GM23338 (cell line): ENCODE measurements around the gene SBF2. TPM values are rescaled to one million over a fixed set of nuclear protein-coding genes. Genes with fewer than 3 reads are reported as not detected.

Experiments
- ATAC-seq: fragments of 200-7000 bp; cut with Tn5 transposase; 3 replicates; pipeline ENCODE4 v1.9.1; 2020
- DNase-seq: peaks from one replicate; pipeline ENCODE4 v3.0.0-alpha.2; 2015; ENCODE audit warnings: low spot score
- H2AFZ ChIP-seq: fragments of 200-600 bp; sonication (generic); 2 replicates; pipeline ENCODE4 v1.8.0; 2016; ENCODE audit warnings: antibody characterized with exemption, mild to moderate bottlenecking, moderate library complexity
- H3F3A ChIP-seq: fragments of 200-600 bp; sonication (generic); replicated peaks from 2 replicates; pipeline ENCODE4 v1.8.0; 2017; ENCODE audit warnings: antibody characterized with exemption, mixed run types, low read depth
- H3K27ac ChIP-seq: fragments of 200-600 bp; sonication (generic); 2 replicates; pipeline ENCODE4 v1.6.1; 2016; ENCODE audit warnings: low read depth
- H3K27me3 ChIP-seq: fragments of 200-600 bp; sonication (generic); 2 replicates; pipeline ENCODE4 v1.8.0; 2016; ENCODE audit warnings: mild to moderate bottlenecking, mixed run types, moderate library complexity; ENCODE audit not compliant: insufficient read depth
- H3K36me3 ChIP-seq: fragments of 200-600 bp; sonication (generic); 2 replicates; pipeline ENCODE4 v1.8.0; 2016; ENCODE audit warnings: mild to moderate bottlenecking; ENCODE audit not compliant: insufficient read depth
- H3K4me1 ChIP-seq: fragments of 200-600 bp; sonication (generic); 2 replicates; pipeline ENCODE4 v1.8.0; 2016; ENCODE audit warnings: mild to moderate bottlenecking, moderate library complexity; ENCODE audit not compliant: insufficient read depth
- H3K4me2 ChIP-seq: fragments of 200-600 bp; sonication (generic); 2 replicates; pipeline ENCODE4 v1.7.1; 2017; ENCODE audit warnings: mixed run types
- H3K4me3 ChIP-seq: fragments of 200-600 bp; sonication (generic); 2 replicates; pipeline ENCODE4 v1.6.1; 2016; ENCODE audit warnings: mixed run types
- H3K79me2 ChIP-seq: fragments of 200-600 bp; sonication (generic); replicated peaks from 2 replicates; pipeline ENCODE4 v1.8.0; 2017; ENCODE audit warnings: mild to moderate bottlenecking; ENCODE audit not compliant: insufficient read depth
- H3K9me2 ChIP-seq: fragments of 200-600 bp; sonication (generic); 2 replicates; pipeline ENCODE4 v1.8.0; 2017; ENCODE audit not compliant: insufficient read depth
- H4K20me1 ChIP-seq: fragments of 200-600 bp; sonication (generic); replicated peaks from 2 replicates; pipeline ENCODE4 v1.8.0; 2017; ENCODE audit warnings: mild to moderate bottlenecking; ENCODE audit not compliant: insufficient read depth
- H3K27ac Mint-ChIP-seq: 2 replicates; pipeline ENCODE4 v1.8.0; 2020; ENCODE audit warnings: inconsistent platforms, mild to moderate bottlenecking, moderate library complexity, mixed read lengths
- H3K27me3 Mint-ChIP-seq: 3 replicates; pipeline ENCODE4 v1.8.0; 2022; ENCODE audit warnings: low read depth, mild to moderate bottlenecking, moderate library complexity, mixed read lengths, inconsistent platforms; ENCODE audit not compliant: insufficient read depth, poor library complexity
- H3K36me3 Mint-ChIP-seq: 3 replicates; pipeline ENCODE4 v1.8.0; 2021; ENCODE audit warnings: low read depth, mild to moderate bottlenecking, inconsistent platforms, moderate library complexity, mixed read lengths
- H3K4me1 Mint-ChIP-seq: 3 replicates; pipeline ENCODE4 v1.8.0; 2020; ENCODE audit warnings: mild to moderate bottlenecking, inconsistent platforms, mixed read lengths
- H3K4me3 Mint-ChIP-seq: 3 replicates; pipeline ENCODE4 v1.8.0; 2021; ENCODE audit warnings: moderate library complexity, mild to moderate bottlenecking, inconsistent platforms, mixed read lengths
- H3K9me3 Mint-ChIP-seq: 3 replicates; pipeline ENCODE4 v1.8.0; 2020; ENCODE audit warnings: moderate library complexity, mild to moderate bottlenecking, inconsistent platforms, mixed read lengths
- CREB1 ChIP-seq: fragments of 250-450 bp; sonication (Bioruptor Pico); IDR thresholded peaks from 2 replicates; pipeline ENCODE4 v1.5.0; 2020; ENCODE audit warnings: low read depth, mild to moderate bottlenecking, moderate library complexity
- CTCF ChIP-seq, 2 experiments: fragments of 200-600 bp in 1 of 2; sonication (generic) in 1 of 2; conservative IDR thresholded peaks; 2 replicates each; pipeline versions ENCODE4 v1.5.1 to v1.6.1; 2016 to 2017; ENCODE audit warnings: antibody characterized with exemption in 2 of 2, low read depth in 2 of 2, mild to moderate bottlenecking in 2 of 2, moderate library complexity in 1 of 2
- ETS1 ChIP-seq: IDR thresholded peaks from 2 replicates; pipeline ENCODE4 v1.6.1; 2016; ENCODE audit warnings: antibody characterized with exemption
- EZH2 ChIP-seq: fragments of 200-600 bp; sonication (generic); IDR thresholded peaks from one replicate; pipeline ENCODE4 v1.8.0; 2017; ENCODE audit warnings: antibody characterized with exemption, mild to moderate bottlenecking, low read depth; ENCODE audit not compliant: unreplicated experiment
- JUNB ChIP-seq: IDR thresholded peaks from one replicate; pipeline ENCODE4 v1.6.1; 2016; ENCODE audit warnings: antibody characterized with exemption; ENCODE audit not compliant: unreplicated experiment
- NANOG ChIP-seq: IDR thresholded peaks from 2 replicates; pipeline ENCODE4 v1.6.1; 2016; ENCODE audit warnings: antibody characterized with exemption, borderline replicate concordance
- POLR2AphosphoS5 ChIP-seq: IDR thresholded peaks from 2 replicates; pipeline ENCODE4 v1.6.1; 2016; ENCODE audit warnings: antibody characterized with exemption, low read depth
- REST ChIP-seq: IDR thresholded peaks from one replicate; pipeline ENCODE4 v1.6.1; 2018; ENCODE audit warnings: antibody characterized with exemption; ENCODE audit not compliant: unreplicated experiment
- STAT1 ChIP-seq: IDR thresholded peaks from one replicate; pipeline ENCODE4 v1.6.1; 2016; ENCODE audit warnings: antibody characterized with exemption; ENCODE audit not compliant: unreplicated experiment
- ZNF114 ChIP-seq: fragments of 250-450 bp; sonication (Bioruptor Pico); IDR thresholded peaks from 2 replicates; pipeline ENCODE4 v1.5.0; 2020; ENCODE audit warnings: mild to moderate bottlenecking, moderate library complexity
- ZNF331 ChIP-seq: fragments of 250-450 bp; sonication (Bioruptor Pico); IDR thresholded peaks from 2 replicates; pipeline ENCODE4 v1.5.0; 2020; ENCODE audit warnings: low read depth, mild to moderate bottlenecking, moderate library complexity
- polyA plus RNA-seq: library from polyadenylated mRNA; unstranded; fragments of >200 nt; fragmentation: Nextera tagmentation; extraction: Ambion mirVana; gene quantifications from 2 replicates; pipeline ENCODE4 v1.2.1, GENCODE V29; 2016
- total RNA-seq: library from RNA; depleted of rRNA; stranded (reverse); fragments of >200 nt; shearing (Covaris generic); gene quantifications from 2 replicates; pipeline ENCODE4 v1.2.3, GENCODE V29; 2014

The SBF2 gene
- total and polyA plus RNA-seq, 2 experiments from 2014 or later = 25.6 to 53.5 TPM

GRCh38 chr11:10149553-10149952 is 144.5 kb downstream of the SBF2 start:
- Histone ChIP-seq H3K27ac (no peak overlapping the region), H3K79me2 (peaks cover 27% of the 10 kb centered on the region), H3K36me3 (no peaks in the 10 kb centered on the region), H3K4me1 (peaks cover 7% of the 10 kb centered on the region; the same call in 1 of the 2 replicates), H3K4me3 (no peak overlapping the region), H3K27me3 (no peaks in the 10 kb centered on the region), H3F3A (no peaks in the 10 kb centered on the region), H3K9me2 (no peaks in the 10 kb centered on the region), H4K20me1 (no peaks in the 10 kb centered on the region), H2AFZ (no peak overlapping the region), H3K4me2 (no peak overlapping the region)
- ATAC-seq (no peak), DNase-seq (no peak)
- Mint-ChIP-seq H3K9me3 (peaks cover 4% of the 10 kb centered on the region; the same call in 2 of the 3 replicates), H3K27me3 (no peaks in the 10 kb centered on the region), H3K36me3 (peaks cover 5% of the 10 kb centered on the region; the same call in 1 of the 3 replicates), H3K4me3 (no peak overlapping the region), H3K4me1 (peaks cover 4% of the 10 kb centered on the region; the same call in 2 of the 3 replicates), H3K27ac (no peak overlapping the region)
- TF ChIP-seq CREB1 (CRISPR knock-in tag) (no peak), STAT1 (no peak), EZH2 (no peak)

- H3K27me3 Mint-ChIP-seq = no peaks in the 10 kb centered on the region
- Histone ChIP-seq H3K9me2 (no peaks in the 10 kb centered on the region), H3K36me3 (no peaks in the 10 kb centered on the region), H3K79me2 (peaks cover 27% of the 10 kb centered on the region; the same call in 1 of the 2 replicates), H3K27me3 (no peaks in the 10 kb centered on the region), H4K20me1 (no peaks in the 10 kb centered on the region), H3K4me3 (no peak overlapping the region), H3K27ac (no peak overlapping the region), H2AFZ (no peak overlapping the region), H3K4me1 (no peaks in the 10 kb centered on the region), H3F3A (no peaks in the 10 kb centered on the region), H3K4me2 (no peak overlapping the region)
- peaks cover 5% of the 10 kb centered on the region; the same call in 1 of the 3 replicates for H3K36me3 Mint-ChIP-seq
- H3K4me3 Mint-ChIP-seq = no peak overlapping the region
- ATAC-seq = no peak
- no peak overlapping the region for H3K27ac Mint-ChIP-seq
- H3K4me1 Mint-ChIP-seq = no peaks in the 10 kb centered on the region
- DNase-seq = no peak
- H3K9me3 Mint-ChIP-seq = peaks cover 4% of the 10 kb centered on the region; the same call in 2 of the 3 replicates
- TF ChIP-seq EZH2 (no peak), REST (no peak), NANOG (no peak), ZNF331 (CRISPR knock-in tag) (no peak), POLR2AphosphoS5 (no peak), ZNF114 (CRISPR knock-in tag) (no peak), STAT1 (no peak), CREB1 (CRISPR knock-in tag) (no peak), ETS1 (no peak), CTCF (conservative IDR thresholded peaks at IDR 0.05; ENCODE audit: low read depth in 2 of 2) (no peak), JUNB (no peak)
Measured at GRCh38 chr11:10147195-10147594, 146.8 kb downstream of the SBF2 start.
